WTC11 (cell line): ENCODE data around the gene CDKL5. TPM values are rescaled to one million over a fixed set of nuclear protein-coding genes. Genes with fewer than 3 reads are reported as not detected.

Experiments used
- ATAC-seq: fragments of 200-7000 bp; cut with Tn5 transposase; 2 replicates; pipeline ENCODE4 v1.10.0; 2021; ENCODE audit warnings: mild to moderate bottlenecking, moderate library complexity
- CTCF ChIA-PET: fragments of 300-600 bp; sonication (Branson Sonifier 250); formaldehyde crosslinking; loops from one replicate; lab custom pipeline; 2021; ENCODE audit warnings: antibody characterized with exemption; lab: Charles Lee
- POLR2A ChIA-PET: fragments of 350-600 bp; sonication (Branson Sonifier 250); formaldehyde crosslinking; loops from one replicate; lab custom pipeline; 2021; ENCODE audit warnings: antibody characterized with exemption; lab: Charles Lee
- DNase-seq: peaks from one replicate; pipeline ENCODE4 v3.0.0; 2021; ENCODE audit warnings: low spot score
- H3K27ac Mint-ChIP-seq: 2 replicates; pipeline ENCODE4 v1.8.0; 2021; ENCODE audit warnings: mixed read lengths
- H3K27me3 Mint-ChIP-seq: 2 replicates; pipeline ENCODE4 v1.8.0; 2021; ENCODE audit warnings: low read depth, mild to moderate bottlenecking, moderate library complexity, mixed read lengths
- H3K36me3 Mint-ChIP-seq: 2 replicates; pipeline ENCODE4 v1.8.0; 2021; ENCODE audit warnings: mixed read lengths
- H3K4me1 Mint-ChIP-seq: 2 replicates; pipeline ENCODE4 v1.8.0; 2022; ENCODE audit warnings: mixed read lengths
- H3K4me3 Mint-ChIP-seq: 2 replicates; pipeline ENCODE4 v1.8.0; 2021; ENCODE audit warnings: mild to moderate bottlenecking, moderate library complexity, mixed read lengths
- H3K9me3 Mint-ChIP-seq: 2 replicates; pipeline ENCODE4 v1.8.0; 2021; ENCODE audit warnings: mixed read lengths
- AR ChIP-seq: fragments of 250-450 bp; sonication (Bioruptor Pico); IDR thresholded peaks from 2 replicates; pipeline ENCODE4 v1.9.0; 2021; ENCODE audit warnings: mild to moderate bottlenecking
- ARID4B ChIP-seq: sonication (generic); formaldehyde crosslinking; IDR thresholded peaks from 2 replicates; pipeline ENCODE4 v1.8.0; 2023; ENCODE audit warnings: missing genetic modification reagents, mild to moderate bottlenecking, borderline replicate concordance
- E2F4 ChIP-seq: sonication (generic); formaldehyde crosslinking; IDR thresholded peaks from 2 replicates; pipeline ENCODE4 v1.8.1; 2022; ENCODE audit warnings: low read depth, mild to moderate bottlenecking, moderate library complexity, missing genetic modification reagents, borderline replicate concordance
- ELF4 ChIP-seq: sonication (generic); formaldehyde crosslinking; IDR thresholded peaks from 2 replicates; pipeline ENCODE4 v1.8.1; 2022; ENCODE audit warnings: low read depth, mild to moderate bottlenecking, moderate library complexity, missing genetic modification reagents
- FOXP4 ChIP-seq: sonication (generic); formaldehyde crosslinking; IDR thresholded peaks from 2 replicates; pipeline ENCODE4 v1.8.0; 2022; ENCODE audit warnings: mild to moderate bottlenecking, missing genetic modification reagents
- MLX ChIP-seq: sonication (generic); formaldehyde crosslinking; IDR thresholded peaks from 2 replicates; pipeline ENCODE4 v1.8.1; 2023; ENCODE audit warnings: mild to moderate bottlenecking, missing genetic modification reagents, moderate library complexity
- NR3C1 ChIP-seq: sonication (generic); formaldehyde crosslinking; conservative IDR thresholded peaks from 2 replicates; pipeline ENCODE4 v1.8.1; 2023; ENCODE audit warnings: low read depth, mild to moderate bottlenecking, missing genetic modification reagents
- PRDM15 ChIP-seq: sonication (generic); formaldehyde crosslinking; IDR thresholded peaks from 2 replicates; pipeline ENCODE4 v1.8.0; 2022; ENCODE audit warnings: missing genetic modification reagents
- PRRX2 ChIP-seq: fragments of 250-450 bp; sonication (Bioruptor Pico); IDR thresholded peaks from 2 replicates; pipeline ENCODE4 v1.8.0; 2021; ENCODE audit warnings: mild to moderate bottlenecking
- ZNF138 ChIP-seq: sonication (generic); formaldehyde crosslinking; conservative IDR thresholded peaks from 2 replicates; pipeline ENCODE4 v1.8.1; 2022; ENCODE audit warnings: mild to moderate bottlenecking, moderate library complexity, missing genetic modification reagents
- ZNF219 ChIP-seq: sonication (generic); formaldehyde crosslinking; IDR thresholded peaks from 2 replicates; pipeline ENCODE4 v1.8.0; 2023; ENCODE audit warnings: missing genetic modification reagents, mild to moderate bottlenecking, borderline replicate concordance
- ZNF425 ChIP-seq: fragments of 250-450 bp; sonication (Bioruptor Pico); conservative IDR thresholded peaks from 2 replicates; pipeline ENCODE4 v1.9.0; 2021; ENCODE audit warnings: mild to moderate bottlenecking
- ZNF512 ChIP-seq: sonication (generic); formaldehyde crosslinking; IDR thresholded peaks from 2 replicates; pipeline ENCODE4 v1.8.1; 2022; ENCODE audit warnings: missing genetic modification reagents, borderline replicate concordance
- total RNA-seq: library from RNA; stranded (reverse); gene quantifications from 3 replicates; pipeline ENCODE4 v1.2.3, GENCODE V29; 2021

Gene CDKL5
- total RNA-seq, 1 experiment from 2014 or later, result 13.6 TPM

GRCh38 chrX:18561020-18561419 lies 135.6 kb downstream of the CDKL5 start:
- ATAC-seq, result no peak
- DNase-seq, result no peak
- H3K4me3 Mint-ChIP-seq, result no peak overlapping the region
- POLR2A ChIA-PET, result no interaction called here
- TF ChIP-seq ZNF512 (no peak), NR3C1 (CRISPR knock-in tag) (no peak), ZNF138 (CRISPR knock-in tag) (no peak), FOXP4 (CRISPR knock-in tag) (no peak), MLX (CRISPR knock-in tag) (no peak), PRDM15 (CRISPR knock-in tag) (no peak), ZNF425 (no peak)
- H3K27me3 Mint-ChIP-seq, result no peaks in the 10 kb centered on the region
- no peak overlapping the region for H3K27ac Mint-ChIP-seq
- no peaks in the 10 kb centered on the region for H3K9me3 Mint-ChIP-seq
- peaks cover 20% of the 10 kb centered on the region for H3K4me1 Mint-ChIP-seq
- no peaks in the 10 kb centered on the region for H3K36me3 Mint-ChIP-seq
- CTCF ChIA-PET, result no interaction called here

GRCh38 chrX:18565727-18566126 lies 140.3 kb downstream of the CDKL5 start:
- CTCF ChIA-PET, result no interaction called here
- no peaks in the 10 kb centered on the region for H3K27me3 Mint-ChIP-seq
- H3K9me3 Mint-ChIP-seq, result no peaks in the 10 kb centered on the region
- peaks cover 23% of the 10 kb centered on the region for H3K4me1 Mint-ChIP-seq
- ATAC-seq (peak; percentile 63), DNase-seq (no peak)
- H3K36me3 Mint-ChIP-seq, result peaks cover 5% of the 10 kb centered on the region; the same call in 1 of the 2 replicates
- no peak overlapping the region; the same call in 1 of the 2 replicates for H3K27ac Mint-ChIP-seq
- no peak overlapping the region for H3K4me3 Mint-ChIP-seq
- POLR2A ChIA-PET, result no interaction called here
- TF ChIP-seq PRRX2 (CRISPR knock-in tag) (no peak), ZNF138 (CRISPR knock-in tag) (no peak), ELF4 (CRISPR knock-in tag) (no peak), AR (CRISPR knock-in tag) (no peak), ARID4B (CRISPR knock-in tag) (no peak), E2F4 (CRISPR knock-in tag) (no peak), ZNF219 (no peak)
